ENCODE results near the gene RABIF. TPM values are rescaled to one million over a fixed set of nuclear protein-coding genes. Genes with fewer than 3 reads are reported as not detected.

The RABIF gene
- total RNA-seq, 1 donor from 2014 or later: 7.5 TPM

GRCh38 chr1:202873026-202873425, 15.9 kb downstream of the RABIF start:
- no peak for DNase-seq (ENCODE audit: low read depth)

- DNase-seq (ENCODE audit: low read depth): no peak
Measured at GRCh38 chr1:202871367-202871766, 17.6 kb downstream of the RABIF start.

GRCh38 chr1:202862679-202863560, 26.0 kb downstream of the RABIF start:
- DNase-seq (ENCODE audit: low read depth): no peak

- peak; percentile 92 for DNase-seq (ENCODE audit: low read depth)
Measured at GRCh38 chr1:202861420-202862132, 27.4 kb downstream of the RABIF start.

GRCh38 chr1:202860744-202861419, 28.1 kb downstream of the RABIF start:
- peak; percentile 15 for DNase-seq (ENCODE audit: low read depth)

- peak; percentile 17 for DNase-seq (ENCODE audit: low read depth)
Measured at GRCh38 chr1:202858789-202859414, 30.0 kb downstream of the RABIF start.

- no peak for DNase-seq (ENCODE audit: low read depth)
Measured at GRCh38 chr1:202858331-202858730, 30.6 kb downstream of the RABIF start.

GRCh38 chr1:202857136-202857610, 31.8 kb downstream of the RABIF start:
- no peak for DNase-seq (ENCODE audit: low read depth)

- DNase-seq (ENCODE audit: low read depth): no peak
Measured at GRCh38 chr1:202856014-202856413, 32.9 kb downstream of the RABIF start.

GRCh38 chr1:202854787-202855186, 34.2 kb downstream of the RABIF start:
- no peak for DNase-seq (ENCODE audit: low read depth)

GRCh38 chr1:202852163-202852904, 36.6 kb downstream of the RABIF start:
- peak; percentile 27 for DNase-seq (ENCODE audit: low read depth)

- DNase-seq (ENCODE audit: low read depth): no peak
Measured at GRCh38 chr1:202850593-202851362, 38.2 kb downstream of the RABIF start.

- DNase-seq (ENCODE audit: low read depth): no peak
Measured at GRCh38 chr1:202848191-202848542, 40.8 kb downstream of the RABIF start.

GRCh38 chr1:202844935-202845334, 44.0 kb downstream of the RABIF start:
- no peak for DNase-seq (ENCODE audit: low read depth)

- DNase-seq (ENCODE audit: low read depth): no peak
Measured at GRCh38 chr1:202844259-202844658, 44.7 kb downstream of the RABIF start.

GRCh38 chr1:202843081-202843480, 45.9 kb downstream of the RABIF start:
- no peak for DNase-seq (ENCODE audit: low read depth)

- DNase-seq (ENCODE audit: low read depth): no peak
Measured at GRCh38 chr1:202837746-202838262, 51.1 kb downstream of the RABIF start.

GRCh38 chr1:202836623-202837403, 52.1 kb downstream of the RABIF start:
- no peak for DNase-seq (ENCODE audit: low read depth)

- no peak for DNase-seq (ENCODE audit: low read depth)
Measured at GRCh38 chr1:202835548-202836072, 53.3 kb downstream of the RABIF start.

Measured in myocyte (in vitro differentiated cells).